Progenitor cell of endocrine pancreas (in vitro differentiated cells): ENCODE data around the gene PTPN4. TPM values are rescaled to one million over a fixed set of nuclear protein-coding genes. Genes with fewer than 3 reads are reported as not detected.
A peak's percentile ranks its signal among the peaks of the same experiment; 100 is the strongest.

ENCODE experiments used
- DNase-seq: peaks from one replicate; pipeline ENCODE4 v3.0.0; 2021; ENCODE audit warnings: low spot score; ENCODE audit not compliant: unreplicated experiment
- H3K27ac Mint-ChIP-seq: 2 replicates; pipeline ENCODE4 v1.8.0; 2021; ENCODE audit warnings: mild to moderate bottlenecking, moderate library complexity, mixed read lengths
- H3K27me3 Mint-ChIP-seq: 2 replicates; pipeline ENCODE4 v1.8.0; 2021; ENCODE audit warnings: mixed read lengths
- H3K36me3 Mint-ChIP-seq: 2 replicates; pipeline ENCODE4 v1.8.0; 2022; ENCODE audit warnings: mixed read lengths; ENCODE audit not compliant: insufficient read depth
- H3K4me1 Mint-ChIP-seq: 2 replicates; pipeline ENCODE4 v1.8.0; 2021; ENCODE audit warnings: low read depth, mixed read lengths
- H3K4me3 Mint-ChIP-seq: 2 replicates; pipeline ENCODE4 v1.8.0; 2021; ENCODE audit warnings: low read depth, mild to moderate bottlenecking, moderate library complexity, mixed read lengths
- H3K9me3 Mint-ChIP-seq: 2 replicates; pipeline ENCODE4 v1.8.0; 2021; ENCODE audit warnings: low read depth, mixed read lengths
- CTCF ChIP-seq: fragments of 200-600 bp; sonication (generic); IDR thresholded peaks from one replicate; pipeline ENCODE4 v1.5.0; 2021; ENCODE audit warnings: antibody characterized with exemption, mild to moderate bottlenecking; ENCODE audit not compliant: unreplicated experiment
- total RNA-seq: library from RNA; stranded (reverse); gene quantifications from 2 replicates; pipeline ENCODE4 v1.2.1, GENCODE V29; 2021

The PTPN4 gene
- total RNA-seq, 1 donor from 2014 or later: 59.1 TPM

GRCh38 chr2:120012771-120013596 lies 253.3 kb downstream of the PTPN4 start, which contains the start of gene EPB41L5:
Gene EPB41L5, plus strand, starts transcription at chr2:120013077. Its CDS starts 6,008 bp downstream, at chr2:120019085.
- Mint-ChIP-seq H3K9me3 (peaks cover 19% of the 10 kb centered on the region), H3K27me3 (no peaks in the 10 kb centered on the region), H3K36me3 (peaks cover 18% of the 10 kb centered on the region), H3K4me3 (peak within 1 kb of the TSS; percentile 95), H3K4me1 (peaks cover 18% of the 10 kb centered on the region), H3K27ac (peak within 1 kb of the TSS; percentile 97)
- TF ChIP-seq CTCF: no peak
- peak; percentile 89 for DNase-seq

- Mint-ChIP-seq H3K4me3 (peak overlapping the region; percentile 95), H3K27me3 (no peaks in the 10 kb centered on the region), H3K4me1 (peaks cover 18% of the 10 kb centered on the region), H3K27ac (peak overlapping the region; percentile 97), H3K9me3 (peaks cover 19% of the 10 kb centered on the region), H3K36me3 (peaks cover 18% of the 10 kb centered on the region)
- no peak for DNase-seq
- TF ChIP-seq CTCF: no peak
These were observed 254.0 kb downstream of the PTPN4 start for GRCh38 chr2:120013597-120014223.

GRCh38 chr2:120014226-120014980 lies 254.7 kb downstream of the PTPN4 start:
- Mint-ChIP-seq H3K36me3 (peaks cover 24% of the 10 kb centered on the region), H3K27me3 (no peaks in the 10 kb centered on the region), H3K4me1 (peaks cover 20% of the 10 kb centered on the region), H3K27ac (peak overlapping the region; percentile 97), H3K9me3 (peaks cover 19% of the 10 kb centered on the region), H3K4me3 (peak overlapping the region; percentile 95)
- DNase-seq: no peak
- no peak for TF ChIP-seq CTCF

- DNase-seq: no peak
- H3K4me1 Mint-ChIP-seq: peaks cover 21% of the 10 kb centered on the region
- peak overlapping the region; percentile 47 for H3K27ac Mint-ChIP-seq
- TF ChIP-seq CTCF: no peak
- H3K27me3 Mint-ChIP-seq: no peaks in the 10 kb centered on the region
- no peak overlapping the region for H3K4me3 Mint-ChIP-seq
- H3K36me3 Mint-ChIP-seq: peaks cover 43% of the 10 kb centered on the region
- H3K9me3 Mint-ChIP-seq: peaks cover 19% of the 10 kb centered on the region
These were observed 257.1 kb downstream of the PTPN4 start for GRCh38 chr2:120016800-120017199.

- H3K4me1 Mint-ChIP-seq: peaks cover 19% of the 10 kb centered on the region
- peaks cover 43% of the 10 kb centered on the region for H3K36me3 Mint-ChIP-seq
These were observed 257.5 kb downstream of the PTPN4 start for GRCh38 chr2:120017201-120017600.

More at GRCh38 chr2:120017201-120017600, 257.5 kb downstream of the PTPN4 start:
- Mint-ChIP-seq H3K27me3 (no peaks in the 10 kb centered on the region), H3K27ac (no peak overlapping the region), H3K9me3 (peaks cover 18% of the 10 kb centered on the region), H3K4me3 (no peak overlapping the region)
- no peak for DNase-seq
- no peak for TF ChIP-seq CTCF
